ENCODE results near the gene GBX2.

The GBX2 gene

GRCh38 chr2:236180831-236181453 is 12.8 kb upstream of the GBX2 start:
- no peak for ATAC-seq

DNA sequence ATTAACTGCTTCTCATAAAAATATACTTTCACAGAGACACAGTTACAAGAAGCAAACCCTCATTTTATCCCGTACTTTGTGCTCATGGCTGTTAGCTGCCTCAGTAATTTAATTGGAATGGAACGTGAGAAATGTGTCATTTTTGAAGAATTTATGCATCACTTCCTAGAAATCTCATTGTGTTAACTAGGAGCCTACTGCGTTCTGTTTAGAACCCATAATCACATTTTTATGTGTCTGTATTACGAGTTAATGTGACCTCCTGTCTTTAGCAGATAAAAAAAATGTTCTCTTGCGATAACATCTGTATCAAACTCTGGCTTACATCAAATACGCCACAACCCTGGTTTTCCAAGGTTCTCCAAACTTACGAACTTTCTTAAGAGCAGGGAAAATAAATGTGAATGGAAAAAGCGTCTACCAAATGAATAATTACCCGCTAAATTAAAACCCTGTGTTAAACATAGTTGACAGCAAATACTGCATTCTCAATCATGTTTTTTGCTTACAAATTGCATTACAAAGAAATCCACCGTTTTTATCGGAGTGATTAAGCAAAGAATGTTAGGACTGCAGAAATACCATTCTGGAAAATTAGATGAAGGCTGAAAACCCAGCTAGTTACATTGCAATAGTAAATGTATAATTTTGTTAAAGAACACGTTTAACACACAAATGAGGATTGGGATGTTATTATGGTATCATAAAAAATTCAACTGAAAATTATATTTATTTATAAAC is 12.1 kb upstream of the GBX2 start:
- no peak for ATAC-seq

DNA sequence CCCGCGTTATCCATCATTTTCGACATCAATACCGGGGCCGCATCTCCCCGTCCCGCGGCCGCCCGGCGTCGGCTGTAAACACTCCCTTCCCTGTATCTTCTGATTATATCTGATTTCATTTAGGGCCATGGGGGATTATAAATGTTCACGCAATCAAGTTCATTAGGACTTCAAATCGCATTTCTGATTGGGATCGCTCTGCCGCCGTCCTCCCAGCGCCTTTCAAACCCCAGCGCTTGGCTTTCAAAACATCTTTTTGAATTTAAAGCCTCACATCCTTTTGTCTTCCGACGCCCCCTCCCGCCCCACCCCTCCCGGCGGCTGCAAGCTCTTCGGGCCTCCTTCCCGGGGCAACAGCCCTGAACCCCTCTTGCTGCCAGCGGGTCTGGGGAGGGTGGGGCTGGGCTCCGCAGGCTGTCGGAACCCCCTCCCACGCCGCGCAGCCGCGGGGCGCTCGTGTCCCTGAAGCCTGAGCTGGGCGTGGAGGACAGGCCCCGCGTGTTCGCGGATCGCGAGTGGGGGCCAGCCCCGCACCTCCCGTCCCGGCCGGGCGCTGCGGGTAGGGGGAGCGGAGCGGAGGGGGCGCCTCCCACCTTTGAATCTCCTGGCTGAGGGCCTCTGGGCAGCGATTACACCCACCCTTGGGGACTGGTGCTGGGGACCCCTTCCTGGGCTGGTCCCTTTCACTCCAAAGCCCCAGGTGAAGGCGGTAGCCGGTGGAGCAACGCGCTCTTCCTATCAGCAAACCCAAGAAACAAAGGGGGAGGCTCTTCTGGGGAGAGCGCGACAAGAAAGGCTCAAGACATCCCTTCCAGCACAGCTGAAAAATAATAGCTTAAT is 11.3 kb upstream of the GBX2 start:
- no peak for ATAC-seq

DNA sequence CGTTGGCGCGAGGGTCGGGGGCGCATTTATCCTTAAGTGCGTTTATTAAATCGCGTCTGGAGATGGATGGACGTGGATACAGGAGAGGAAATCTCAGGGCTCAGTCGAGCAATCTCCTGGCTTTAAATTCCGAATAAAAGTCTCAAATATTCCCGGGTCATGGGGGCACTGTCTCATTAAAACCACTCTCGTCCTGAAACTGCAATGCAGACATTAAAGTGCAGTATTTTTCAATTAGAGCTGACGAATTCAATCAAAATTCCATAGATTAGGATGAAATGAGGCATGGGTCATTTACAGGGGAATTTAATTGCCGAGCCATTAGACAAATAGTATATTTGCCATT is 10.7 kb upstream of the GBX2 start:
- no peak for ATAC-seq

DNA sequence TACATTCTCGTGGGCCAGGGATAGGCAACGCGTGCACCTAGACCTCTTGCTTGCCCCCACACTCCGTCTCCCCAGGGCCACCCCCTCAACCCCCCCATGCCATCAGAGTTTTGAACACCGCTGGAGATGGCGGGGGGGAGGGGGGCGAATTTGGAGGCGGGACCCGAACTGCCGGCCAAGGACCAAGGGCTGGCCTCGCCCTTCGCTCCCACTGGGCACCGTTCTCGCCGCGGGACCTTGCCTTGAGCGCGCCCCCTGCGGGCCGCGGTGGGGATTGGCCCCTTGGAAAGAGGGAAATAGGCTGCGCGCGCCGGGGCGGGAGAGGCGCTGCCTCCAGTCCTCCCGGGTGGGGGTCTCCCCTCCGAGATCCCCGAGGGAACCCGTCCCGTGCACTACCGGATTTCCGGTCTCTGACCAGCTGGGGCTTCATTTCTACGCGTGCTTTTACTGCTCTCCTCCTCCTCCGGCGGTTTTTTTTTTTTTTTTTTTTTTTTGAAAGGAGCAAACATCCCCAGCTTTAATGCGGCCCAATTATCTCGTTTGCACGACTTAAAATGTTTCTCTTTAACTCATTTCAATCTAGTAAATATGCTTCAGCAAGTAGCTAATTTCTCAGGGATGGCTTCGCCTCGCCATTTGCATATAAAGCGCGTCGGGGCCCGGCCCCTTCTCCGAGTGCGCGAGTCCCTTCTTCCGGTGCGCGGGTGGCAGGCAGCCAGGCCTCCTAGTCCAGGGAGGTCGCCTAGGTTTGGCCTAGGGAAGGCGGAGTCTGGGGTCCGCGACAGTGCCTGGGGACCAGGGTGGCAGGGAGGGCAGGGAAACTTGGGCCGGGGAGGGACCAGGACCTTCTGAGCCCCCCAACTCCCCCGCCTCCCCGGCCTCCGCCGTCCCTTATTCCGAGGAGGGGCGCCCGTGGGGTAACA is 10.0 kb upstream of the GBX2 start:
- no peak for ATAC-seq

DNA sequence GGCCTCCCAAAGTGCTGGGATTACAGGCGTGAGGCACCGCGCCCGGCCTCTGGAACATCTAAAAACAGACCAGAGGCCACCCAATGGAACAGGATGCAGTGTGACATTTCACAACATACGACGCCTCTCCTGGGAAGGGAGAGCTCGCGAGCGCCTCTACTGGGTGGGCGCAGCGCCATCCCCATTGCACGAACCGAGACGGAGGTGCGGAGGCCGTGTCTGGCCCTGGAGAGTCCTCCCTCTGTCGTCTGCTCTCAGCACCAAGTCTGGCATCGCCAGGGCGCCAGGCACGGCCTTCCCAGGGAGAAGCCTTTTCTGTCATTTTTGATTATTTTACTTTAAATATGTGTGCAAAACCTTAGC is 9.4 kb upstream of the GBX2 start:
- ATAC-seq: no peak

GRCh38 chr2:236176951-236177350 is 8.8 kb upstream of the GBX2 start:
- no peak for ATAC-seq

GRCh38 chr2:236176417-236176816 is 8.2 kb upstream of the GBX2 start:
- no peak for ATAC-seq

DNA sequence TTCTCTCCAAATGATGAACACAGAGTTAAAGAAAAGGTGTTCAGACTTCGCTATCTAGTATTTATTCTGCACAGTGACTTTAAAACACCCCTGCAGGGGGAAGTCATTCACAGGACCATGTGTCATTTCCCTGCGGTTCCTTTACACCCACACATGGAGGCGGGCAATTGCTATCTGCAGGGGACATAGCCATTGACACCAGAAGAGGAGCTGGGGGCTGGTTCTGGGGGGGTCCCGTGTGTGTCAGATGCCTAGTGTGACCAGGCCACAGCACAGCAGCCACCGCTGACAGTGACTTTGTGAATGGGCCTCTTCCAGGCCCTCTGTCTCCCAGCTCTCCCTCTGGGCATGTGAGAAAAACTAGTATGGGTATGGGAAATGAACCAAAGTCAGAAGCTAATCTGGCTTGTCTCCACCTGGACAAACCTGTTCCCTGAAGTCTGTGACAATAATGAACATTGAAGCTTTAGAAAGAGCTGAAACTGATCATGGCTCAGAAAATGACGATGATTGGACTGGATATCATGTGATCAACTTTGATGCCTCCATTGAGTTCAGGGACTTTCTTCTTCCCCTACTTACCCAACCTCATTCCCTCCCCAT is 7.5 kb upstream of the GBX2 start:
- ATAC-seq: no peak

DNA sequence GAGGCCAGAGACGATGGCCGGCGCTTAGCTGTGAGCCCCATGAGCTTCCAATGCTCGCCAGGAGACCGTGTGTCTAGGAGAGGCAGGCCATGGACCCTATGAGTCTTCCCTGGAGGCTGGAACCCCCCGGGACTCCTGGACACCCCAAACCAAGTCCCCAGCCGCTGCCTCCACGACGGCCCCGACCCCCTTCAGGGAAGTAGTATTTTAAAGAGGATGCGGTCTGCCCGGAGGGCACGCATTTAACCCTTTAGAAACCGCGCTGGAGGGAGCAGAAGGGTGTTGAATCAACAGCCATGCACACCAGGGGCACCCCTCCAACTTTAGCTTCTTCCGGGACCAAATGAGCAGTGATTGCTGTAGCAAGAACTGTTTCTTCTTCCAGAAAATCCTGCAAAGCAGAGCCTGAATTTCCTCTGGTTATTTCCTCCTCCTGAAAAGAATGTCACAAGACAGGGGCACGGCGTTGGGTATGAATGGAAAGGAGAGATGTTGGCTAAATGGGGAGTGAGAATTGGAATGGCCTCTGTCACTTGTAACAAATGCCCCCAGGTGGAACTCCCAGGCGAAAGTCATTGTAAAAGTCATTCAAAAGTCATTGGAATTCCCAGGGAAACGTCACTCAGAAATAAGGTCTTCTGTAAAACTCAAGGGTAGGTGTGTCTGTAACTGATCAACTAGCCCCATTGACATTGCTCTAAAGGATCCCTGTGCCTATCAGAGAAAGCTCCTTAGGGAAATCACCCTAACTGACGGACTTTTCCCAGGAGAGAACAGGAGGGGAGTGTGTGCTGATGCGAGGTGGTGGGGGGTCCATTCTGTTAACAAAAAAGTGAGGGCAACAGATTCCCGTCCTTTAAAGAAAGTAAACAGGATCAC is 5.8 kb upstream of the GBX2 start:
- ATAC-seq: no peak

DNA sequence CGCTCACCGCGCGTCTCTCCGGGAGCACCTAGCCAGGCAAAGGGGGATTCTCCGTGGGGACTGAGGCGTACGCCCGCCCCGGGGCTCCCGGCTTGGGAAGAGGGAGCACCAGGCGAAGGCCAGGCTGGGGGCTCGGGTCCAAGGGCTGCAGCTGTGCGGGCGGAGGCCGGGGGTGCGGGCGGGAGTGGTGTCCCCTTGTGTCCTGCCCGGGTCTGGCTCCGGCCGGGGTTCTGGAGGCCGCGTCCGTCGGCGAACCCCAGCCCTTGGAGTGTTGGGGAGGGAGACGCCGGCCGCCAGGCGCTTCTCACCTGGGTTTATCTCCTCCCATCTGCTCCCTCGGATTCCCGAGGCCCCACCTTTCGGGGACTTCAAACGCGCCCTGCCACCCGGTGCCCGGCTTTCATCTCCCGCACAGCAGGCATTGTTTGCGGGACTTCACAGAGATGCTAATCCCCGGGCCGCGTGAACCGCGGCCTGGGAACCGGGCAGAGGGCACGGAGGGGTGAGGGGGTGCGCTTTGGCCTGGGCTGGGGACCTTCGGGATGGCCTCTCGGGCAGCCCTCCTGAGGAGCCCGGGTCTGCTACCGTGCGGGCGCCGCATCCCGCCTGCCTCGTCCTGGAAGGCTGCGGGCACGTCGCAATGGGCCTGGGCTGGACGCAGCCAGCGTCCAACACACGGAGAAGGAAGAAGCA is 5.0 kb upstream of the GBX2 start:
- ATAC-seq: no peak

- ATAC-seq: no peak
These were observed 4.3 kb upstream of the GBX2 start for GRCh38 chr2:236172255-236173035.

DNA sequence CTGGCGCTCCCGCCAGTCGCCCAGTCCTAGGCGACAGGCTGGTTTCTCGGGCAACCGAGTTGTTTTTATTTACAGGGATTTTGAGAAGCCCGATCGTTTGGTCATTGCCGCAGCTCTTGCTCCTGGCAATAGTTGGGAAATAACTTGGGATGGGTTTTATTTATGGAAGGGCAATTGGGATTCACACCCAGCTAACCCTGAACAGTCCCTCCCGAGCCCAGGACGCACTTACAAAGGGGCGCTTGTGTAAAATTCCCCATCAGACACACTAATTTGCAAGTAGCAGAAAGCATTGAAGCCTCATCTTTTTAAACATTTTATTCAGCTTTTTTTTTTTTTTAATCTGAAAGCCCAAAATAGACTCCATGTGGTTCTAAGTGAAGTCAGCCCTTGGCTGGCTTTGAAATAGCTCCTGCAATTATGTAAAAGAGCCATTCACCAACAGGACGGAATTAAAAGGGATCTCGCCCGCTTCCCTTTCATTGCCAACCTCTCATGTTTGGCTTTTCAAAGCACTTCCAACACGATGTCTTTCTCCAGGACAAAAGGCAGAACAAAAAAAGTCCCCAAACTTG is 3.6 kb upstream of the GBX2 start:
- ATAC-seq: no peak

DNA sequence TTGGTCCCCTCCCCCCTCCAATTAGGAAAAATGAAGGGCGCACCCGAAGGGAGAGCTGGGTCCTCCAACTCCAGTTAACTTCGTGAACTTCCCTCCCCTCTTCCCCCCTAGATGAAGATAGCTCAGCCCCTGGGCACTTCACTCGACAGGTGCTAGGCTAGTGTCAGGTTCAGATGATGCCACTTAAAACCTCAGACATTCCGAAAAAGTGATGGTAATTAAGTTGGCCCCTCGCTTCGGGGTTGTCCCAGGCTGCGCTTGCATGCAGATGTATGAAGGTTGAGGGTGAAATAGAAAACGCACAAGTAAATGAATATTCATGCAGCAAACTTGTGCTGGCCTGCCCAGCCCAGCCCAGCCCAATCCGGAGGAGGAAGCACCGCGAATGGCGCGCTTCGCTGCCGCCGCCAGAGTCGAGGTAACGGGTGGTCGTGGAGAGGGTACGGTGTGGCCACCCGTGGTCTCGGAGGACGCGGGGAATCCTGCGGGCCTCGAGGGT is 3.0 kb upstream of the GBX2 start:
- ATAC-seq: no peak

- no peak for ATAC-seq
These were observed 2.5 kb upstream of the GBX2 start for GRCh38 chr2:236170590-236171165.

DNA sequence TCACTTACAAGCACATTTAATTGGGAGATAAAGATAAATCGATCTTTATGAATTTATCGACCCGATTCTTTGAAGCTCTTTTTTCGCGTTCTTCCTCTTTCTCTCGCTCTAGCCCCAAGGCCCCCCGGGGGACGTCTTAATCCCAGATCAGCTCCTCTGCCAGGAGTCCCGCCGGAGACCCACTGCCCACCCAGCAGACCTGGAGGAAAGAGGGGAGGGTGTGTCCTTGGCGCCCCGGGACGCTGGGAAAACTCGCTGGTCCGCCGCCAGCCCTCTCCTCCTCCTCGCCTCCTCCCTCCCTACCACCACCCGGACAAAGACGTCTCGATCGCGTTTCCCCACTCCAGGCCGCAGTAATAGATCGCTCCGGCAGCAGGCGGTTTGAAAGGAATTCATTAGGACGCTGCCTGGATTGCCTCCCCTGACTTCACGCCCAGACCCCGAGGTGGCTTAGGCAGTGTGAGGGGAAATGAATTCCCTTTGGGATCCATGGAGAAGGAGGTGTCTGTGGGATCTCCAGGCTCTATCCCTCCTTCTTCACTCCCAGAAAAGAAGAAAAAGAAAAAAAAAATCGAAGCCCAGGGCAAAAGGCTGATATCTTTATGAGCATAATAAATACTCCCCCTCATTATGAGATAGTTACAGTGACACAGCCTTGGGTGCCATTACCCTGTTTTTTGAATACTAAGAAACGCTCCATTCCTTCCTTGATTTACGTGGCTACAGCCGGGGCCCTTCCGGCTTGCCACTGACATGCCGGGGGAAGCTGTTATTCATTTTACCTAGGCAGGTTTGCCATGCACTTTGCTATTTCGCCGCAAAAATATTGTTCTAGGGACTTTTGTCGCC is 1.8 kb upstream of the GBX2 start:
- no peak for ATAC-seq

- no peak for ATAC-seq
These were observed 1.1 kb upstream of the GBX2 start for GRCh38 chr2:236169151-236169721.

Data from activated CD4-positive, CD25-positive, alpha-beta regulatory T cell treated with anti-CD3 and anti-CD28 coated beads, Interleukin-2, amount 50 U/mL, for 24 hours (primary cell).